HG03439 (cell line): ENCODE data around the gene UBL7.

ENCODE experiments used
- ATAC-seq: cut with Tn5 transposase; IDR thresholded peaks from one replicate; pipeline ENCODE4 v1.9.1; 2021; ENCODE audit warnings: mild to moderate bottlenecking, moderate library complexity; ENCODE audit not compliant: unreplicated experiment

Gene UBL7

GRCh38 chr15:74424901-74425528 is 35.9 kb downstream of the UBL7 start:
- ATAC-seq: no peak

GRCh38 chr15:74423431-74424257 is 37.3 kb downstream of the UBL7 start:
- ATAC-seq: no peak

GRCh38 chr15:74422652-74423430 is 38.1 kb downstream of the UBL7 start:
- no peak for ATAC-seq

- ATAC-seq: no peak
Measured at GRCh38 chr15:74422265-74422651, 38.7 kb downstream of the UBL7 start.

GRCh38 chr15:74421302-74422245 is 39.4 kb downstream of the UBL7 start:
- no peak for ATAC-seq

- no peak for ATAC-seq
Measured at GRCh38 chr15:74420193-74420905, 40.6 kb downstream of the UBL7 start.

GRCh38 chr15:74419432-74419831 is 41.5 kb downstream of the UBL7 start:
- no peak for ATAC-seq

GRCh38 chr15:74418575-74419338 is 42.2 kb downstream of the UBL7 start:
- ATAC-seq: no peak

- ATAC-seq: no peak
Measured at GRCh38 chr15:74417670-74418069, 43.3 kb downstream of the UBL7 start.

- no peak for ATAC-seq
Measured at GRCh38 chr15:74417225-74417624, 43.7 kb downstream of the UBL7 start.

GRCh38 chr15:74415966-74416916 is 44.7 kb downstream of the UBL7 start:
- ATAC-seq: no peak

- ATAC-seq: no peak
Measured at GRCh38 chr15:74414603-74415338, 46.2 kb downstream of the UBL7 start.

GRCh38 chr15:74414081-74414580 is 46.8 kb downstream of the UBL7 start:
- ATAC-seq: no peak

GRCh38 chr15:74413350-74414080 is 47.4 kb downstream of the UBL7 start:
- ATAC-seq: no peak

- ATAC-seq: no peak
Measured at GRCh38 chr15:74412159-74412558, 48.8 kb downstream of the UBL7 start.

- ATAC-seq: no peak
Measured at GRCh38 chr15:74411686-74412085, 49.3 kb downstream of the UBL7 start.

- no peak for ATAC-seq
Measured at GRCh38 chr15:74410502-74410901, 50.5 kb downstream of the UBL7 start.
